K562 (cell line): ENCODE results near the gene OR6S1. TPM values are rescaled to one million over a fixed set of nuclear protein-coding genes. Genes with fewer than 3 reads are reported as not detected.
A peak's percentile ranks its signal among the peaks of the same experiment; 100 is the strongest.

ENCODE experiments used
- ARID1B ChIP-seq: fragments of 450-650 bp; IDR thresholded peaks from 2 replicates; pipeline ENCODE4 v1.6.1; 2016; ENCODE audit warnings: antibody characterized with exemption, mild to moderate bottlenecking, inconsistent platforms
- CTCF ChIP-seq, 3 experiments: IDR thresholded peaks in 2 of 3; conservative IDR thresholded peaks in 1 of 3; 2 replicates each; pipeline ENCODE4 v1.5.1; 2011 to 2012; ENCODE audit warnings: low read length in 3 of 3, mild to moderate bottlenecking in 3 of 3, control low read depth in 2 of 3, improper control_type of control experiment in 1 of 3, inconsistent platforms in 1 of 3, low read depth in 1 of 3, mixed read lengths in 1 of 3, moderate library complexity in 1 of 3; ENCODE audit not compliant: insufficient read depth in 2 of 3
- FUS ChIP-seq: fragments of 200-400 bp; formaldehyde crosslinking; optimal IDR thresholded peaks from 2 replicates; pipeline ENCODE3; 2017; ENCODE audit warnings: low read depth, low read length
- NBN ChIP-seq: fragments of 450-650 bp; IDR thresholded peaks from 2 replicates; pipeline ENCODE4 v1.6.1; 2016; ENCODE audit warnings: low read depth, mild to moderate bottlenecking
- NFYB ChIP-seq: IDR thresholded peaks from 2 replicates; pipeline ENCODE4 v1.6.1; 2011; ENCODE audit warnings: mild to moderate bottlenecking, moderate library complexity; ENCODE audit not compliant: insufficient read length; ENCODE audit errors: extremely low read depth
- RNF219 ChIP-seq: fragments of 250-450 bp; sonication (Bioruptor Pico); IDR thresholded peaks from 2 replicates; pipeline ENCODE4 v1.5.0; 2022; ENCODE audit warnings: mild to moderate bottlenecking
- SNIP1 ChIP-seq: fragments of 450-650 bp; IDR thresholded peaks from 2 replicates; pipeline ENCODE4 v1.7.1; 2017; ENCODE audit warnings: low read depth, mild to moderate bottlenecking
- TCF7 ChIP-seq: sonication (generic); IDR thresholded peaks from 2 replicates; pipeline ENCODE4 v1.6.1; 2016; ENCODE audit warnings: antibody characterized with exemption, borderline replicate concordance
- TSHZ1 ChIP-seq: fragments of 250-450 bp; sonication (Bioruptor Pico); IDR thresholded peaks from 2 replicates; pipeline ENCODE4 v1.4.0; 2020; ENCODE audit warnings: mild to moderate bottlenecking, moderate library complexity
- ZFP1 ChIP-seq: fragments of 450-650 bp; formaldehyde crosslinking; IDR thresholded peaks from 2 replicates; pipeline ENCODE4 v1.4.0; 2020; ENCODE audit warnings: mild to moderate bottlenecking, mixed read lengths
- ZNF197 ChIP-seq: fragments of 200-800 bp; sonication (Bioruptor generic); IDR thresholded peaks from 2 replicates; pipeline ENCODE4 v1.6.1; 2016; ENCODE audit warnings: low read depth, missing genetic modification characterization, missing compliant biosample characterization
- ZNF23 ChIP-seq: fragments of 250-450 bp; sonication (Bioruptor Pico); IDR thresholded peaks from 2 replicates; pipeline ENCODE4 v1.4.0; 2020; ENCODE audit warnings: mild to moderate bottlenecking
- ZNF239 ChIP-seq: fragments of 250-450 bp; sonication (Bioruptor Pico); IDR thresholded peaks from 2 replicates; pipeline ENCODE4 v1.4.0; 2020; ENCODE audit warnings: mild to moderate bottlenecking
- ZNF354B ChIP-seq: fragments of 250-450 bp; sonication (Bioruptor Pico); IDR thresholded peaks from 2 replicates; pipeline ENCODE4 v1.4.0; 2020
- ZNF699 ChIP-seq: fragments of 250-450 bp; sonication (Bioruptor Pico); IDR thresholded peaks from 2 replicates; pipeline ENCODE4 v1.8.0; 2021; ENCODE audit warnings: mild to moderate bottlenecking, moderate library complexity; ENCODE audit not compliant: insufficient replicate concordance
- polyA plus RNA-seq, 8 experiments: library from polyadenylated mRNA; depleted of rRNA in 4 of 8; stranded (reverse) in 5 of 8; unstranded in 3 of 8; fragments of >200 nt; fragmentation: Nextera tagmentation in 2 of 8; fragmentation: Illumina TruSeq in 1 of 8; extraction: Ambion mirVana in 2 of 8; extraction: Trizol in 1 of 8; gene quantifications; 2 replicates each; pipeline versions ENCODE4 v1.2.1 to v1.2.3, GENCODE V29; 2011 to 2014; ENCODE audit warnings: inconsistent platforms in 1 of 8, missing spikeins in 1 of 8
- total RNA-seq, 7 experiments: library from RNA; depleted of rRNA in 6 of 7; stranded (reverse); fragments of >200 nt in 6 of 7; fragmentation: Illumina TruSeq in 2 of 7; extraction: Trizol in 2 of 7; gene quantifications; 2 replicates each; pipeline versions ENCODE4 v1.2.1 to v1.2.3, GENCODE V29; 2011 to 2021; ENCODE audit warnings: low replicate concordance in 1 of 7
- TF ChIP-seq, protein P1 (sequence below): fragments of 150-350 bp; IDR thresholded peaks from 2 replicates; pipeline ENCODE4 v1.6.1; 2014; ENCODE audit warnings: low read depth, mild to moderate bottlenecking, low read length, borderline replicate concordance

The OR6S1 gene
- total and polyA plus RNA-seq, 9 of the 15 experiments (the other 6 are each of a cell fraction or from before 2014, with no cell fraction given) = not detected

DNA sequence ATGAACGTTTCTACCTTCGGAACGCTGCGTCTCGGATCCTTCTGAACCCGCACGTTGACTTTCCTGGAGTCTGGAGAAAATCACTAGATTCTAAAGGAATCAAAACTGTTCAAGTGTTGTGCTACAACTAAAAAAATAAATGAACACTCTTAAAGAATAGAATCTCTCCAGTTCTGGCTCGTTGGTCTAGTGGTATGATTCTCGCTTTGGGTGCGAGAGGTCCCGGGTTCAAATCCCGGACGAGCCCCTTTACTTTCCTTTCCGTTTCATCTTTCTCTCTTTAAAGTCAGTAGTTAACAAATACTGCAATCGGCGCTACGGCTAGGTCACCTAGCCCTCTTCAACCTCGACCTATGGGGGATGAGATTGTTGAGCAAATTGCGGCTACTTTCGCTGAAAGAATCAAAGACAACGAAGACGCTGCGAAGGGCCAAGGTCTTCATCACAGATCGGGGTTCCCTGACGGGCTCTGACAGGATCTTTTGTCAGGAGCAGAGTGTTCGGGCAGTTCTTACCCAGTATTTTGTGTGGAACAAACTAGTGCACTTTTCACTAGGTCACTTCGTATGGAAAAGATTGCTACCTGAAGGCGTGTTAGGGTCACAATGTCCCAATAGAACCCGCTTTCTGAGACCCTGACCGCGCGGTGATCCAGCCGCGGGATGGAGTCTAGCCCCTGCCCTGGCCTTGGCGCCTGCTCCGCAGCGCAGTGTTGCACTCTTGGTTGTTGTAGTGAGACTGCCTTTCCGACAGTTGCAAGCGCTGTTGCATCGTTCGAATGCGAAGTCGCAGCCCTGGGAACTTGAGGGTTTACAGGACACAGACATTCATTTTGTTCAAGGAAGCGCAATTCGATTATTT is 8.4 kb downstream of the OR6S1 start (continued):
- TF ChIP-seq NBN (peak; percentile 56; the same call in 1 of the 2 replicates), ZNF239 (CRISPR knock-in tag) (no peak), NFYB (no peak), SNIP1 (no peak), ZNF354B (CRISPR knock-in tag) (no peak), ARID1B (no peak), TSHZ1 (CRISPR knock-in tag) (no peak), ZFP1 (CRISPR knock-in tag) (no peak), ZNF197 (CRISPR knock-in tag) (no peak), RNF219 (CRISPR knock-in tag) (no peak), FUS (no peak), CTCF (IDR thresholded peaks at IDR 0.05 in 2 of 3, conservative IDR thresholded peaks at IDR 0.05 in 1 of 3; ENCODE audit: insufficient read depth in 2 of 3, low read depth in 1 of 3, low read length in 3 of 3) (no peak), ZNF699 (CRISPR knock-in tag) (no peak), ZNF23 (no peak), TCF7 (no peak)
- TF ChIP-seq, protein P1, sequence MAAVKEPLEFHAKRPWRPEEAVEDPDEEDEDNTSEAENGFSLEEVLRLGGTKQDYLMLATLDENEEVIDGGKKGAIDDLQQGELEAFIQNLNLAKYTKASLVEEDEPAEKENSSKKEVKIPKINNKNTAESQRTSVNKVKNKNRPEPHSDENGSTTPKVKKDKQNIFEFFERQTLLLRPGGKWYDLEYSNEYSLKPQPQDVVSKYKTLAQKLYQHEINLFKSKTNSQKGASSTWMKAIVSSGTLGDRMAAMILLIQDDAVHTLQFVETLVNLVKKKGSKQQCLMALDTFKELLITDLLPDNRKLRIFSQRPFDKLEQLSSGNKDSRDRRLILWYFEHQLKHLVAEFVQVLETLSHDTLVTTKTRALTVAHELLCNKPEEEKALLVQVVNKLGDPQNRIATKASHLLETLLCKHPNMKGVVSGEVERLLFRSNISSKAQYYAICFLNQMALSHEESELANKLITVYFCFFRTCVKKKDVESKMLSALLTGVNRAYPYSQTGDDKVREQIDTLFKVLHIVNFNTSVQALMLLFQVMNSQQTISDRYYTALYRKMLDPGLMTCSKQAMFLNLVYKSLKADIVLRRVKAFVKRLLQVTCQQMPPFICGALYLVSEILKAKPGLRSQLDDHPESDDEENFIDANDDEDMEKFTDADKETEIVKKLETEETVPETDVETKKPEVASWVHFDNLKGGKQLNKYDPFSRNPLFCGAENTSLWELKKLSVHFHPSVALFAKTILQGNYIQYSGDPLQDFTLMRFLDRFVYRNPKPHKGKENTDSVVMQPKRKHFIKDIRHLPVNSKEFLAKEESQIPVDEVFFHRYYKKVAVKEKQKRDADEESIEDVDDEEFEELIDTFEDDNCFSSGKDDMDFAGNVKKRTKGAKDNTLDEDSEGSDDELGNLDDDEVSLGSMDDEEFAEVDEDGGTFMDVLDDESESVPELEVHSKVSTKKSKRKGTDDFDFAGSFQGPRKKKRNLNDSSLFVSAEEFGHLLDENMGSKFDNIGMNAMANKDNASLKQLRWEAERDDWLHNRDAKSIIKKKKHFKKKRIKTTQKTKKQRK = no peak
